Rectal smooth muscle tissue (tissue), 1 donor: Measurements from ENCODE around the gene ARHGAP6.
"Not testable (repeated sequence)": the region's sequence is repeated elsewhere in the genome, so short reads cannot be mapped to it uniquely, and the experiment has no call there.

ENCODE experiments used
- H3K27ac ChIP-seq: one replicate; pipeline ENCODE4 v1.7.0; 2013; ENCODE audit warnings: low read depth, low read length, inconsistent platforms
- H3K27me3 ChIP-seq: one replicate; pipeline ENCODE4 v1.7.0; 2013; ENCODE audit warnings: low read length; ENCODE audit not compliant: control insufficient read depth, insufficient read depth
- H3K36me3 ChIP-seq: one replicate; pipeline ENCODE4 v1.7.0; 2013; ENCODE audit warnings: low read length; ENCODE audit not compliant: control insufficient read depth, insufficient read depth
- H3K4me1 ChIP-seq: one replicate; pipeline ENCODE4 v1.7.0; 2013; ENCODE audit warnings: low read length; ENCODE audit not compliant: control insufficient read depth, insufficient read depth
- H3K4me3 ChIP-seq: one replicate; pipeline ENCODE4 v1.7.0; 2013; ENCODE audit warnings: low read length
- H3K9ac ChIP-seq: one replicate; pipeline ENCODE4 v1.7.0; 2013; ENCODE audit warnings: low read length

ARHGAP6 gene

GRCh38 chrX:11530621-11531020 is 135.1 kb downstream of the ARHGAP6 start:
- no peak overlapping the region for H3K9ac ChIP-seq
- no peaks in the 10 kb centered on the region for H3K27me3 ChIP-seq

GRCh38 chrX:11528623-11529022 is 137.1 kb downstream of the ARHGAP6 start:
- Histone ChIP-seq H3K36me3 (no peaks in the 10 kb centered on the region), H3K4me3 (no peak overlapping the region), H3K9ac (no peak overlapping the region), H3K4me1 (no peaks in the 10 kb centered on the region), H3K27ac (no peak overlapping the region), H3K27me3 (no peaks in the 10 kb centered on the region)

More at GRCh38 chrX:11530621-11531020, 135.1 kb downstream of the ARHGAP6 start:
- no peaks in the 10 kb centered on the region for H3K4me1 ChIP-seq
- H3K36me3 ChIP-seq, result no peaks in the 10 kb centered on the region
- no peak overlapping the region for H3K27ac ChIP-seq
- no peak overlapping the region for H3K4me3 ChIP-seq

GRCh38 chrX:11525685-11526084 is 140.0 kb downstream of the ARHGAP6 start:
- H3K27me3 ChIP-seq, result no peaks in the 10 kb centered on the region
- peak overlapping the region; percentile 32 for H3K27ac ChIP-seq
- H3K4me1 ChIP-seq, result no peaks in the 10 kb centered on the region
- H3K9ac ChIP-seq, result no peak overlapping the region
- H3K36me3 ChIP-seq, result no peaks in the 10 kb centered on the region
- no peak overlapping the region for H3K4me3 ChIP-seq

GRCh38 chrX:11519234-11519633 is 146.5 kb downstream of the ARHGAP6 start:
- not testable (repeated sequence) for H3K9ac ChIP-seq, H3K27ac ChIP-seq, H3K4me1 ChIP-seq, H3K4me3 ChIP-seq, H3K36me3 ChIP-seq, H3K27me3 ChIP-seq

GRCh38 chrX:11509786-11510185 is 155.9 kb downstream of the ARHGAP6 start:
- Histone ChIP-seq H3K27me3 (no peaks in the 10 kb centered on the region), H3K4me3 (no peak overlapping the region), H3K4me1 (no peaks in the 10 kb centered on the region), H3K9ac (no peak overlapping the region), H3K27ac (no peak overlapping the region), H3K36me3 (no peaks in the 10 kb centered on the region)

- H3K4me3 ChIP-seq, result no peak overlapping the region
- H3K36me3 ChIP-seq, result no peaks in the 10 kb centered on the region
- H3K4me1 ChIP-seq, result no peaks in the 10 kb centered on the region
- H3K27me3 ChIP-seq, result no peaks in the 10 kb centered on the region
- H3K9ac ChIP-seq, result no peak overlapping the region
- H3K27ac ChIP-seq, result no peak overlapping the region
Observed at GRCh38 chrX:11504234-11504633, 161.5 kb downstream of the ARHGAP6 start.

GRCh38 chrX:11499076-11500044 is 166.4 kb downstream of the ARHGAP6 start:
- no peaks in the 10 kb centered on the region for H3K4me1 ChIP-seq
- no peaks in the 10 kb centered on the region for H3K27me3 ChIP-seq
- H3K36me3 ChIP-seq, result no peaks in the 10 kb centered on the region
- no peak overlapping the region for H3K27ac ChIP-seq
- no peak overlapping the region for H3K9ac ChIP-seq
- H3K4me3 ChIP-seq, result no peak overlapping the region

GRCh38 chrX:11491375-11491774 is 174.3 kb downstream of the ARHGAP6 start:
- not testable (repeated sequence) for H3K36me3 ChIP-seq, H3K27me3 ChIP-seq, H3K27ac ChIP-seq, H3K4me1 ChIP-seq, H3K9ac ChIP-seq, H3K4me3 ChIP-seq

- Histone ChIP-seq H3K9ac (no peak overlapping the region), H3K4me1 (peaks cover 3% of the 10 kb centered on the region), H3K27me3 (no peaks in the 10 kb centered on the region), H3K4me3 (no peak overlapping the region), H3K27ac (no peak overlapping the region), H3K36me3 (no peaks in the 10 kb centered on the region)
Observed at GRCh38 chrX:11484290-11484689, 181.4 kb downstream of the ARHGAP6 start.

GRCh38 chrX:11481035-11481434 is 184.7 kb downstream of the ARHGAP6 start:
- H3K9ac ChIP-seq, result no peak overlapping the region
- H3K27me3 ChIP-seq, result no peaks in the 10 kb centered on the region
- H3K4me1 ChIP-seq, result peaks cover 3% of the 10 kb centered on the region
- H3K27ac ChIP-seq, result no peak overlapping the region
- no peak overlapping the region for H3K4me3 ChIP-seq
- H3K36me3 ChIP-seq, result no peaks in the 10 kb centered on the region

GRCh38 chrX:11480626-11481025 is 185.1 kb downstream of the ARHGAP6 start:
- Histone ChIP-seq H3K9ac (no peak overlapping the region), H3K36me3 (no peaks in the 10 kb centered on the region), H3K4me3 (no peak overlapping the region), H3K27me3 (no peaks in the 10 kb centered on the region), H3K4me1 (peaks cover 3% of the 10 kb centered on the region), H3K27ac (no peak overlapping the region)

- H3K4me1 ChIP-seq, result peaks cover 3% of the 10 kb centered on the region
- no peak overlapping the region for H3K9ac ChIP-seq
- peak overlapping the region; percentile 10 for H3K27ac ChIP-seq
- no peaks in the 10 kb centered on the region for H3K27me3 ChIP-seq
- no peak overlapping the region for H3K4me3 ChIP-seq
- H3K36me3 ChIP-seq, result no peaks in the 10 kb centered on the region
Observed at GRCh38 chrX:11478911-11479310, 186.8 kb downstream of the ARHGAP6 start.

- no peak overlapping the region for H3K27ac ChIP-seq
- H3K27me3 ChIP-seq, result no peaks in the 10 kb centered on the region
- no peak overlapping the region for H3K4me3 ChIP-seq
- H3K9ac ChIP-seq, result no peak overlapping the region
- H3K36me3 ChIP-seq, result no peaks in the 10 kb centered on the region
- peaks cover 3% of the 10 kb centered on the region for H3K4me1 ChIP-seq
Observed at GRCh38 chrX:11478026-11478425, 187.7 kb downstream of the ARHGAP6 start.
